22Rv1 (cell line): ENCODE measurements around the gene LENG9.

Experiments used
- ZFX ChIP-seq: fragments of 450-650 bp; IDR thresholded peaks from 2 replicates; pipeline ENCODE4 v1.6.1; 2017; ENCODE audit warnings: antibody characterized with exemption, borderline replicate concordance
- TF ChIP-seq, protein P1 (sequence below): fragments of 450-650 bp; IDR thresholded peaks from 2 replicates; pipeline ENCODE4 v1.5.1; 2017; ENCODE audit warnings: mild to moderate bottlenecking

GRCh38 chr19:54429176-54429495 lies 34.4 kb downstream of the LENG9 start:
- TF ChIP-seq, protein P1, sequence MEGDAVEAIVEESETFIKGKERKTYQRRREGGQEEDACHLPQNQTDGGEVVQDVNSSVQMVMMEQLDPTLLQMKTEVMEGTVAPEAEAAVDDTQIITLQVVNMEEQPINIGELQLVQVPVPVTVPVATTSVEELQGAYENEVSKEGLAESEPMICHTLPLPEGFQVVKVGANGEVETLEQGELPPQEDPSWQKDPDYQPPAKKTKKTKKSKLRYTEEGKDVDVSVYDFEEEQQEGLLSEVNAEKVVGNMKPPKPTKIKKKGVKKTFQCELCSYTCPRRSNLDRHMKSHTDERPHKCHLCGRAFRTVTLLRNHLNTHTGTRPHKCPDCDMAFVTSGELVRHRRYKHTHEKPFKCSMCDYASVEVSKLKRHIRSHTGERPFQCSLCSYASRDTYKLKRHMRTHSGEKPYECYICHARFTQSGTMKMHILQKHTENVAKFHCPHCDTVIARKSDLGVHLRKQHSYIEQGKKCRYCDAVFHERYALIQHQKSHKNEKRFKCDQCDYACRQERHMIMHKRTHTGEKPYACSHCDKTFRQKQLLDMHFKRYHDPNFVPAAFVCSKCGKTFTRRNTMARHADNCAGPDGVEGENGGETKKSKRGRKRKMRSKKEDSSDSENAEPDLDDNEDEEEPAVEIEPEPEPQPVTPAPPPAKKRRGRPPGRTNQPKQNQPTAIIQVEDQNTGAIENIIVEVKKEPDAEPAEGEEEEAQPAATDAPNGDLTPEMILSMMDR, result no peak
- TF ChIP-seq ZFX, result no peak
